ENCODE data around the gene CCDC167. TPM values are rescaled to one million over a fixed set of nuclear protein-coding genes. Genes with fewer than 3 reads are reported as not detected.

CCDC167 gene
- total and polyA plus RNA-seq, 2 donors (not counting 1 experiment from before 2014, with no cell fraction given): 11.1 to 60.1 TPM

- no peaks in the 10 kb centered on the region for H3K9me3 Mint-ChIP-seq (ENCODE audit: insufficient read depth)
- Histone ChIP-seq H3K9me3 (ENCODE audit: control extremely low read depth in 1 of 3, control insufficient read depth in 2 of 3, insufficient read depth in 1 of 3, low read length in 2 of 3) (no peaks in the 10 kb centered on the region), H2AFZ (ENCODE audit: insufficient read depth, low read depth, low read length, poor library complexity, severe bottlenecking) (no peak overlapping the region), H3K79me2 (ENCODE audit: control insufficient read depth, insufficient read depth, low read length) (no peaks in the 10 kb centered on the region), H3K36me3 (replicated peaks in 1 of 2; ENCODE audit: control extremely low read depth in 1 of 2, control insufficient read depth in 1 of 2, extremely low read depth in 1 of 2, insufficient read depth in 2 of 2, low read length in 1 of 2) (no peaks in the 10 kb centered on the region), H3K4me3 (ENCODE audit: control extremely low read depth in 1 of 5, extremely low read depth in 1 of 5, insufficient read depth in 1 of 5, low read depth in 2 of 5, low read length in 4 of 5) (no peak overlapping the region), H3K27ac (ENCODE audit: low read length in 2 of 2) (peak overlapping the region; percentile 39 to 51), H3K4me1 (ENCODE audit: control insufficient read depth in 2 of 2, insufficient read depth in 2 of 2, low read length in 2 of 2) (peaks cover 69 to 84% of the 10 kb centered on the region in 2 donors), H4K20me1 (ENCODE audit: control insufficient read depth, insufficient read depth, low read length, poor library complexity, severe bottlenecking) (no peaks in the 10 kb centered on the region), H3K27me3 (replicated peaks in 1 of 4; ENCODE audit: control extremely low read depth in 1 of 4, control insufficient read depth in 3 of 4, insufficient read depth in 4 of 4, low read length in 3 of 4) (no peaks in the 10 kb centered on the region), H3K9ac (ENCODE audit: low read length) (no peak overlapping the region), H3K4me2 (replicated peaks; ENCODE audit: low read depth, low read length, poor library complexity, severe bottlenecking) (peak overlapping the region; percentile 58)
- H3K27ac Mint-ChIP-seq: peak overlapping the region; percentile 81
- CTCF ChIA-PET: interaction anchor here (0.7 to 2.3 kb wide), 5 partner anchors 9 to 113 kb away, joined by 3 to 7 read pairs (median 3); no protein-coding TSS in a partner anchor
- 45% methylated on average over 3 of the region's 5 CpGs for WGBS (ENCODE audit: insufficient coverage)
- H3K4me3 Mint-ChIP-seq: no peak overlapping the region
- DNase-seq: peak; percentile 46
- intact Hi-C loops (cut with micrococcal nuclease): no loop called here
- H3K4me1 Mint-ChIP-seq: peaks cover 53% of the 10 kb centered on the region
- POLR2A ChIA-PET: interaction anchor here (0.7 kb wide), 1 partner anchor 301 kb away, joined by 3 read pairs; no protein-coding TSS in a partner anchor
- no peaks in the 10 kb centered on the region for H3K27me3 Mint-ChIP-seq
- no peak for TF ChIP-seq EZH2 (IDR thresholded peaks at IDR 0.05; ENCODE audit: borderline replicate concordance, insufficient read depth, low read depth, low read length, poor library complexity, severe bottlenecking)
- TF ChIP-seq CTCF (IDR thresholded peaks at IDR 0.05): no peak
- no peak for ATAC-seq (ENCODE audit: low read depth)
Measured at GRCh38 chr6:37544530-37544929, 44.8 kb upstream of the CCDC167 start.

DNA sequence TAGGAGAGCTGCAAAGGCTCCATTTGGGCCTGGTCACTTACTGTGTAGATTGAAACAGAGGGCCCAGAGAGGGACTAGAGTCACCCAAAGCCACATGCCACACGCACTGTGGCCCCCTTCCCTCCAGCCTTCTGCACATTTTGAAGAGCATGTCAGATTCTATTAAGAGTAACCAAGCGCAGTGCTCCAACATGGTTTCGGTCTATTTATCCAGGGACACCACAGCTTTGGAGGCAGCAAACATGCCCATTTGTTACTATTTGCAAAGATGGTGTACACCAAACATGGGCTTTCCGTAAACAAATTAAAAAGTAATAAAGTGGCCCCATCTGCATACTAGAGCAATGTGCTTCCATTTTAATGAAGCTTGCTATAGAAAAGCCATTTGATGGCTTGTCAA, 43.7 kb upstream of the CCDC167 start:
- intact Hi-C loops (cut with micrococcal nuclease): loop anchor here (2.0 kb wide), 1 partner anchor 13 kb away; no protein-coding TSS in a partner anchor
- Histone ChIP-seq H3K4me3 (ENCODE audit: control extremely low read depth in 1 of 5, extremely low read depth in 1 of 5, insufficient read depth in 1 of 5, low read depth in 2 of 5, low read length in 4 of 5) (no peak overlapping the region), H3K27me3 (replicated peaks in 1 of 4; ENCODE audit: control extremely low read depth in 1 of 4, control insufficient read depth in 3 of 4, insufficient read depth in 4 of 4, low read length in 3 of 4) (no peaks in the 10 kb centered on the region), H3K4me1 (ENCODE audit: control insufficient read depth in 2 of 2, insufficient read depth in 2 of 2, low read length in 2 of 2) (peaks cover 62 to 82% of the 10 kb centered on the region in 2 donors), H3K4me2 (replicated peaks; ENCODE audit: low read depth, low read length, poor library complexity, severe bottlenecking) (no peak overlapping the region), H3K79me2 (ENCODE audit: control insufficient read depth, insufficient read depth, low read length) (no peaks in the 10 kb centered on the region), H2AFZ (ENCODE audit: insufficient read depth, low read depth, low read length, poor library complexity, severe bottlenecking) (no peak overlapping the region), H3K9ac (ENCODE audit: low read length) (no peak overlapping the region), H3K36me3 (replicated peaks in 1 of 2; ENCODE audit: control extremely low read depth in 1 of 2, control insufficient read depth in 1 of 2, extremely low read depth in 1 of 2, insufficient read depth in 2 of 2, low read length in 1 of 2) (no peaks in the 10 kb centered on the region), H4K20me1 (ENCODE audit: control insufficient read depth, insufficient read depth, low read length, poor library complexity, severe bottlenecking) (no peaks in the 10 kb centered on the region), H3K9me3 (ENCODE audit: control extremely low read depth in 1 of 3, control insufficient read depth in 2 of 3, insufficient read depth in 1 of 3, low read length in 2 of 3) (no peaks in the 10 kb centered on the region), H3K27ac (ENCODE audit: low read length in 2 of 2) (no peak overlapping the region)
- Mint-ChIP-seq H3K27ac (peak overlapping the region; percentile 69), H3K27me3 (no peaks in the 10 kb centered on the region), H3K4me3 (no peak overlapping the region), H3K4me1 (peaks cover 43% of the 10 kb centered on the region), H3K9me3 (ENCODE audit: insufficient read depth) (no peaks in the 10 kb centered on the region)
- ChIA-PET POLR2A (no interaction called here), CTCF (interaction anchor here (2.3 kb wide), 1 partner anchor 22 kb away, joined by 7 read pairs; no protein-coding TSS in a partner anchor)
- DNase-seq (no peak), ATAC-seq (ENCODE audit: low read depth) (no peak)
- 67% methylated on average over 3 of the region's 4 CpGs for WGBS (ENCODE audit: insufficient coverage)
- TF ChIP-seq EZH2 (IDR thresholded peaks at IDR 0.05; ENCODE audit: borderline replicate concordance, insufficient read depth, low read depth, low read length, poor library complexity, severe bottlenecking) (no peak), CTCF (IDR thresholded peaks at IDR 0.05) (no peak)

All from B cell (primary cell).